C4-2B (cell line): Measurements from ENCODE around the gene IFTAP.

ENCODE experiments used
- ZFX ChIP-seq: fragments of 450-650 bp; IDR thresholded peaks from 2 replicates; pipeline ENCODE4 v1.6.1; 2017
- TF ChIP-seq, protein P1 (sequence below): fragments of 450-650 bp; conservative IDR thresholded peaks from 2 replicates; pipeline ENCODE4 v1.5.1; 2017; ENCODE audit warnings: mild to moderate bottlenecking

DNA sequence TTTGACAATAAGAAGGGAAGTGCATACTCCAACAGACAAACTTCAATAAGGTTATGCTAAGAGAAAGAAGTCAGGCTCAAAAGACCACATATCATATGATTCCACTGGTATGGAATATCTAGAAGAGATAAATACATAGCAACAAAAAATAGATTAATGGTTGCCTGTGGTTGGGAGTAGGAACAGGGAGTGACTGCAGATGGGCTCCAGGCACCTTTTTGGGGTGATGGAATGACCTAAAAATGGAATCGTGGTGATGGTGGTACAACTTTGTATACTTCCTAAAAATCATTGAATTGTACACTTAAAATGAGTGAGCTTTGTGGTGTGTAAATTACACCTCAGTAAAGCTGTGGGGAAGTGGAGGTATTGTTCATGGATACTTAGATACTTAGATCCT, 32.7 kb downstream of the IFTAP start:
- TF ChIP-seq, protein P1, sequence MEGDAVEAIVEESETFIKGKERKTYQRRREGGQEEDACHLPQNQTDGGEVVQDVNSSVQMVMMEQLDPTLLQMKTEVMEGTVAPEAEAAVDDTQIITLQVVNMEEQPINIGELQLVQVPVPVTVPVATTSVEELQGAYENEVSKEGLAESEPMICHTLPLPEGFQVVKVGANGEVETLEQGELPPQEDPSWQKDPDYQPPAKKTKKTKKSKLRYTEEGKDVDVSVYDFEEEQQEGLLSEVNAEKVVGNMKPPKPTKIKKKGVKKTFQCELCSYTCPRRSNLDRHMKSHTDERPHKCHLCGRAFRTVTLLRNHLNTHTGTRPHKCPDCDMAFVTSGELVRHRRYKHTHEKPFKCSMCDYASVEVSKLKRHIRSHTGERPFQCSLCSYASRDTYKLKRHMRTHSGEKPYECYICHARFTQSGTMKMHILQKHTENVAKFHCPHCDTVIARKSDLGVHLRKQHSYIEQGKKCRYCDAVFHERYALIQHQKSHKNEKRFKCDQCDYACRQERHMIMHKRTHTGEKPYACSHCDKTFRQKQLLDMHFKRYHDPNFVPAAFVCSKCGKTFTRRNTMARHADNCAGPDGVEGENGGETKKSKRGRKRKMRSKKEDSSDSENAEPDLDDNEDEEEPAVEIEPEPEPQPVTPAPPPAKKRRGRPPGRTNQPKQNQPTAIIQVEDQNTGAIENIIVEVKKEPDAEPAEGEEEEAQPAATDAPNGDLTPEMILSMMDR = no peak
- TF ChIP-seq ZFX = no peak
